ENCODE measurements around the gene VAMP4.

Gene VAMP4

DNA sequence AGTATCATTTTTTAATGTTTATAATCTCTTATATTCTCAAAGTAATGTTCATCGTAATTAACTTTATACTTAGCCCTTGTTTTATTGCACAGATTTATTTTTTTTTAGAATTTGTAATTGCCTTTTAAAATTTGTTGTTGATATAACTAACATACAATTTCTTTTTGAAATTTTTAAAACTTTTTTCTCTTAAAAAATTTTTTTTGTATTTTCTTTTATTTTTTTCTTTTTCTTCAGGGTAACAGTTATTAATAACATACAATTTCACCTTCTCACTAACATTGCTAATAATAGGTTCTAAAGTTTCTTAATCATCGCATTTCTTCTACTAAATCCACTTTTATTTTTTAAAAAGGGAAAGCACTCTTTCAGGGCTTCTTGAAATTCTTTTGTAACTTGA, 11.3 kb upstream of the VAMP4 start:
- H3K27me3 ChIP-seq (replicated peaks; ENCODE audit: insufficient read depth, low read length): no peaks in the 10 kb centered on the region
- no peak overlapping the region for H3K4me2 ChIP-seq (ENCODE audit: low read depth, low read length)
- no peak overlapping the region for H3K9ac ChIP-seq (ENCODE audit: low read length)
- H3K36me3 ChIP-seq (replicated peaks; ENCODE audit: insufficient read depth, low read length): no peaks in the 10 kb centered on the region
- H2AFZ ChIP-seq (ENCODE audit: low read length): no peak overlapping the region
- TF ChIP-seq EZH2 (optimal IDR thresholded peaks at IDR 0.05; ENCODE audit: low read depth, low read length) (no peak), EZH2phosphoT487 (IDR thresholded peaks at IDR 0.05; ENCODE audit: low read length) (no peak)
- TF ChIP-seq, protein P1, sequence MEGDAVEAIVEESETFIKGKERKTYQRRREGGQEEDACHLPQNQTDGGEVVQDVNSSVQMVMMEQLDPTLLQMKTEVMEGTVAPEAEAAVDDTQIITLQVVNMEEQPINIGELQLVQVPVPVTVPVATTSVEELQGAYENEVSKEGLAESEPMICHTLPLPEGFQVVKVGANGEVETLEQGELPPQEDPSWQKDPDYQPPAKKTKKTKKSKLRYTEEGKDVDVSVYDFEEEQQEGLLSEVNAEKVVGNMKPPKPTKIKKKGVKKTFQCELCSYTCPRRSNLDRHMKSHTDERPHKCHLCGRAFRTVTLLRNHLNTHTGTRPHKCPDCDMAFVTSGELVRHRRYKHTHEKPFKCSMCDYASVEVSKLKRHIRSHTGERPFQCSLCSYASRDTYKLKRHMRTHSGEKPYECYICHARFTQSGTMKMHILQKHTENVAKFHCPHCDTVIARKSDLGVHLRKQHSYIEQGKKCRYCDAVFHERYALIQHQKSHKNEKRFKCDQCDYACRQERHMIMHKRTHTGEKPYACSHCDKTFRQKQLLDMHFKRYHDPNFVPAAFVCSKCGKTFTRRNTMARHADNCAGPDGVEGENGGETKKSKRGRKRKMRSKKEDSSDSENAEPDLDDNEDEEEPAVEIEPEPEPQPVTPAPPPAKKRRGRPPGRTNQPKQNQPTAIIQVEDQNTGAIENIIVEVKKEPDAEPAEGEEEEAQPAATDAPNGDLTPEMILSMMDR (IDR thresholded peaks at IDR 0.05; ENCODE audit: low read length): no peak
- no peaks in the 10 kb centered on the region for H3F3A ChIP-seq (ENCODE audit: insufficient read depth, low read length)
- no peak for DNase-seq
- H3K79me2 ChIP-seq (ENCODE audit: low read length): no peaks in the 10 kb centered on the region
- H3K27ac ChIP-seq (ENCODE audit: low read length): no peak overlapping the region
- no peak overlapping the region for H3K4me3 ChIP-seq (ENCODE audit: low read length)
- no peaks in the 10 kb centered on the region for H3K4me1 ChIP-seq (ENCODE audit: low read length)
- no peaks in the 10 kb centered on the region for H3K9me2 ChIP-seq (replicated peaks; ENCODE audit: insufficient read depth, low read length)
- no peaks in the 10 kb centered on the region for H3K9me3 ChIP-seq (replicated peaks; ENCODE audit: insufficient read depth, low read length)
- H4K20me1 ChIP-seq (ENCODE audit: insufficient read depth, low read length): no peaks in the 10 kb centered on the region

DNA sequence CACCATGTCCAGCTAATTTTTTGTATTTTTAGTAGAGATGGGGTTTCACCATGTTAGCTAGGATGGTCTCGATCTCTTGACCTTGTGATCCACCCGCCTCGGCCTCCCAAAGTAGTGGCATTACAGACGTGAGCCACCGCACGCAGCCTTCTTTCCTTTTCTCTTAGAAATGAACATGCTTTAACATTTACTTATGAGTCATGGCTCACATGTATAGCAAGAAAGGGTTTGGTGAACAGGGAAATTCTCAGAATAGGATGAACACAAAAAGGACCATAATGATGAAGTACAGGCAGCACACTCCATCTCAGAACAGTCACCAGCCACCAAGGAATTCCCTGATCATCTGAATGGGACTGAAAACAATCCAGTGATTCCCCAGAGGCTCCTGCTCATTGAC, 9.4 kb upstream of the VAMP4 start:
- no peak overlapping the region for H3K27ac ChIP-seq (ENCODE audit: low read length)
- no peaks in the 10 kb centered on the region for H3K79me2 ChIP-seq (ENCODE audit: low read length)
- no peak overlapping the region for H3K4me3 ChIP-seq (ENCODE audit: low read length)
- H3K27me3 ChIP-seq (replicated peaks; ENCODE audit: insufficient read depth, low read length): no peaks in the 10 kb centered on the region
- no peaks in the 10 kb centered on the region for H4K20me1 ChIP-seq (ENCODE audit: insufficient read depth, low read length)
- no peaks in the 10 kb centered on the region for H3K36me3 ChIP-seq (replicated peaks; ENCODE audit: insufficient read depth, low read length)
- H2AFZ ChIP-seq (ENCODE audit: low read length): no peak overlapping the region
- H3F3A ChIP-seq (ENCODE audit: insufficient read depth, low read length): no peaks in the 10 kb centered on the region
- H3K4me2 ChIP-seq (ENCODE audit: low read depth, low read length): no peak overlapping the region
- no peaks in the 10 kb centered on the region for H3K9me2 ChIP-seq (replicated peaks; ENCODE audit: insufficient read depth, low read length)
- no peak for DNase-seq
- H3K9me3 ChIP-seq (replicated peaks; ENCODE audit: insufficient read depth, low read length): no peaks in the 10 kb centered on the region
- H3K9ac ChIP-seq (ENCODE audit: low read length): no peak overlapping the region
- TF ChIP-seq EZH2phosphoT487 (IDR thresholded peaks at IDR 0.05; ENCODE audit: low read length) (no peak), EZH2 (optimal IDR thresholded peaks at IDR 0.05; ENCODE audit: low read depth, low read length) (no peak)
- TF ChIP-seq, protein P1 (IDR thresholded peaks at IDR 0.05; ENCODE audit: low read length): no peak
- no peaks in the 10 kb centered on the region for H3K4me1 ChIP-seq (ENCODE audit: low read length)

DNA sequence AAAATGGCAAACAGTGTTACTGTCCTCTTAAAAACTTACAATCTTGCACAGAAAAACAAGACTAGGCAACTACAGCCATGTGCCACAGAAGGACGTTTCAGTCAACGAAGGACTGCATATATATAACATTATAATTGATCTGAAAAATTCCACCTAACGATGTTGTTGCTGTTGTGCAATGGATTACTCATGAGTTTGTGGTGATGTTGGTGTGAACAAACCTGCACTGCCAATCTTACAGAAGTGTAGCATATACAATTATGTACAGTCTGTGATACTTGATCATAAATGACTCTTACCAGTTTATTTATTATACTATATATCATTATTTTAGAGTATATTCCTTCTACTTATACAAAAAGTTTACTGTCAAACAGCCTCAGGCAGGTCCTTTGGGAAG, 6.8 kb upstream of the VAMP4 start:
- Histone ChIP-seq H3K27ac (ENCODE audit: low read length) (no peak overlapping the region), H3K4me3 (ENCODE audit: low read length) (no peak overlapping the region), H3K79me2 (ENCODE audit: low read length) (no peaks in the 10 kb centered on the region), H4K20me1 (ENCODE audit: insufficient read depth, low read length) (no peaks in the 10 kb centered on the region), H3K4me2 (ENCODE audit: low read depth, low read length) (no peak overlapping the region), H3K4me1 (ENCODE audit: low read length) (no peaks in the 10 kb centered on the region), H3F3A (ENCODE audit: insufficient read depth, low read length) (no peaks in the 10 kb centered on the region), H3K9me2 (replicated peaks; ENCODE audit: insufficient read depth, low read length) (no peaks in the 10 kb centered on the region), H3K36me3 (replicated peaks; ENCODE audit: insufficient read depth, low read length) (no peaks in the 10 kb centered on the region), H2AFZ (ENCODE audit: low read length) (no peak overlapping the region), H3K9me3 (replicated peaks; ENCODE audit: insufficient read depth, low read length) (no peaks in the 10 kb centered on the region), H3K9ac (ENCODE audit: low read length) (no peak overlapping the region), H3K27me3 (replicated peaks; ENCODE audit: insufficient read depth, low read length) (no peaks in the 10 kb centered on the region)
- no peak for TF ChIP-seq EZH2phosphoT487 (IDR thresholded peaks at IDR 0.05; ENCODE audit: low read length)
- TF ChIP-seq, protein P1 (IDR thresholded peaks at IDR 0.05; ENCODE audit: low read length): no peak
- no peak for TF ChIP-seq EZH2 (optimal IDR thresholded peaks at IDR 0.05; ENCODE audit: low read depth, low read length)
- DNase-seq: no peak

All from MM.1S (cell line).